Mononuclear cell (primary cell): Measurements from ENCODE around the gene LSAMP. TPM values are rescaled to one million over a fixed set of nuclear protein-coding genes. Genes with fewer than 3 reads are reported as not detected.
"Not testable (repeated sequence)": the region's sequence is repeated elsewhere in the genome, so short reads cannot be mapped to it uniquely, and the experiment has no call there.

Source experiments
- H3K27me3 ChIP-seq: 2 replicates; pipeline ENCODE4 v1.6.0; 2011; ENCODE audit warnings: low read length, control low read depth; ENCODE audit not compliant: insufficient read depth
- H3K4me1 ChIP-seq: 2 replicates; pipeline ENCODE4 v1.5.1; 2011; ENCODE audit warnings: mild to moderate bottlenecking, low read length, control low read depth; ENCODE audit not compliant: insufficient read depth
- H3K4me3 ChIP-seq: 2 replicates; pipeline ENCODE4 v1.5.1; 2011; ENCODE audit warnings: mild to moderate bottlenecking, low read length, moderate library complexity
- H3K9me3 ChIP-seq: 2 replicates; pipeline ENCODE4 v1.5.1; 2011; ENCODE audit warnings: low read depth, mild to moderate bottlenecking, control low read depth, low read length
- total RNA-seq: library from RNA; depleted of rRNA; stranded (reverse); fragments of >200 nt; gene quantifications from one replicate; pipeline ENCODE4 v1.2.3, GENCODE V29; 2012

Gene LSAMP
- total RNA-seq, 1 donor, result not detected

- H3K4me1 ChIP-seq, result no peaks in the 10 kb centered on the region
- H3K4me3 ChIP-seq, result no peak overlapping the region
- no peaks in the 10 kb centered on the region for H3K9me3 ChIP-seq
- H3K27me3 ChIP-seq, result peaks cover 18% of the 10 kb centered on the region
Measured at GRCh38 chr3:115808244-115808643, 637.0 kb downstream of the LSAMP start.

GRCh38 chr3:115806501-115806900, 638.8 kb downstream of the LSAMP start:
- Histone ChIP-seq H3K4me3 (no peak overlapping the region), H3K27me3 (peaks cover 18% of the 10 kb centered on the region), H3K9me3 (no peaks in the 10 kb centered on the region), H3K4me1 (no peaks in the 10 kb centered on the region)

GRCh38 chr3:115805520-115805919, 639.8 kb downstream of the LSAMP start:
- H3K4me3 ChIP-seq, result no peak overlapping the region
- H3K4me1 ChIP-seq, result no peaks in the 10 kb centered on the region
- H3K27me3 ChIP-seq, result peaks cover 18% of the 10 kb centered on the region
- H3K9me3 ChIP-seq, result no peaks in the 10 kb centered on the region

- Histone ChIP-seq H3K4me1 (no peaks in the 10 kb centered on the region), H3K4me3 (no peak overlapping the region), H3K27me3 (peaks cover 18% of the 10 kb centered on the region), H3K9me3 (no peaks in the 10 kb centered on the region)
Measured at GRCh38 chr3:115804713-115805119, 640.6 kb downstream of the LSAMP start.

- H3K4me3 ChIP-seq, result no peak overlapping the region
- H3K4me1 ChIP-seq, result no peaks in the 10 kb centered on the region
- peaks cover 18% of the 10 kb centered on the region for H3K27me3 ChIP-seq
- H3K9me3 ChIP-seq, result no peaks in the 10 kb centered on the region
Measured at GRCh38 chr3:115804200-115804599, 641.1 kb downstream of the LSAMP start.

- Histone ChIP-seq H3K27me3 (peaks cover 14% of the 10 kb centered on the region), H3K9me3 (no peaks in the 10 kb centered on the region), H3K4me1 (no peaks in the 10 kb centered on the region), H3K4me3 (no peak overlapping the region)
Measured at GRCh38 chr3:115803661-115804060, 641.6 kb downstream of the LSAMP start.

- Histone ChIP-seq H3K9me3 (no peaks in the 10 kb centered on the region), H3K4me1 (no peaks in the 10 kb centered on the region), H3K27me3 (peaks cover 11% of the 10 kb centered on the region), H3K4me3 (no peak overlapping the region)
Measured at GRCh38 chr3:115800489-115801075, 644.7 kb downstream of the LSAMP start.

- H3K4me1 ChIP-seq, H3K4me3 ChIP-seq, H3K9me3 ChIP-seq, H3K27me3 ChIP-seq: not testable (repeated sequence)
Measured at GRCh38 chr3:115800065-115800464, 645.2 kb downstream of the LSAMP start.

- Histone ChIP-seq H3K4me1 (peaks cover 5% of the 10 kb centered on the region), H3K27me3 (no peaks in the 10 kb centered on the region), H3K4me3 (no peak overlapping the region), H3K9me3 (no peaks in the 10 kb centered on the region)
Measured at GRCh38 chr3:115792206-115792955, 652.9 kb downstream of the LSAMP start.

GRCh38 chr3:115791271-115792153, 653.8 kb downstream of the LSAMP start:
- H3K4me1 ChIP-seq, H3K9me3 ChIP-seq, H3K4me3 ChIP-seq, H3K27me3 ChIP-seq: not testable (repeated sequence)

- H3K4me1 ChIP-seq, result peaks cover 5% of the 10 kb centered on the region
- no peaks in the 10 kb centered on the region for H3K27me3 ChIP-seq
- H3K9me3 ChIP-seq, result no peaks in the 10 kb centered on the region
- H3K4me3 ChIP-seq, result no peak overlapping the region
Measured at GRCh38 chr3:115790759-115791158, 654.5 kb downstream of the LSAMP start.

- H3K4me1 ChIP-seq, result peaks cover 11% of the 10 kb centered on the region
- peaks cover 4% of the 10 kb centered on the region for H3K27me3 ChIP-seq
- no peaks in the 10 kb centered on the region for H3K9me3 ChIP-seq
- H3K4me3 ChIP-seq, result no peak overlapping the region
Measured at GRCh38 chr3:115789481-115789880, 655.8 kb downstream of the LSAMP start.

GRCh38 chr3:115788921-115789470, 656.3 kb downstream of the LSAMP start:
- H3K27me3 ChIP-seq, result peaks cover 4% of the 10 kb centered on the region
- H3K4me1 ChIP-seq, result peaks cover 11% of the 10 kb centered on the region
- H3K9me3 ChIP-seq, result no peaks in the 10 kb centered on the region
- no peak overlapping the region for H3K4me3 ChIP-seq

GRCh38 chr3:115787818-115788217, 657.5 kb downstream of the LSAMP start:
- Histone ChIP-seq H3K27me3 (peaks cover 6% of the 10 kb centered on the region), H3K9me3 (no peaks in the 10 kb centered on the region), H3K4me1 (peaks cover 11% of the 10 kb centered on the region), H3K4me3 (no peak overlapping the region)

- Histone ChIP-seq H3K4me3 (no peak overlapping the region), H3K9me3 (no peaks in the 10 kb centered on the region), H3K27me3 (peaks cover 8% of the 10 kb centered on the region), H3K4me1 (peaks cover 10% of the 10 kb centered on the region)
Measured at GRCh38 chr3:115785782-115786181, 659.5 kb downstream of the LSAMP start.
